ENCODE measurements around the gene DENND6B.

DNA sequence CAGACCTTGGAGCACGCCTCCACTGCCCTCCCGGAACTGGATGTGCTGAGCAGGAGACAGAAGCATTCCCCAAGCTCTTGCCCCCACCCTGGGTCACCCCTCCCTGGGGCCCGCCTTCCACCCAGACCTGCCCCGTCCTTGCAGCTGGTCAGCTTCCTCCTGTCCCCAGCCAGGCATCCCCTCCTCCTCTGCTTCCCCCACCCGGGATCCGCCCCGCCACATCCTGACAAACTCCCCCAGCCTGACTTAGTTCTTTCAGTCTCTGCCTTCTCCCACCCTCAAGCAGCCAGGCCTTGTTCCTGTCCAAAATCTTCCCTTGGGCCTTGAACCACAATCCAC, 18.2 kb downstream of the DENND6B start:
- no peak for TF ChIP-seq EZH2 (IDR thresholded peaks at IDR 0.05; ENCODE audit: borderline replicate concordance, low read length)
- no peak for TF ChIP-seq CTCF (IDR thresholded peaks at IDR 0.05; ENCODE audit: low read length)
